GM18873 (cell line): Measurements from ENCODE around the gene TLR9.

Experiments
- ATAC-seq: cut with Tn5 transposase; IDR thresholded peaks from one replicate; pipeline ENCODE4 v1.9.1; 2021; ENCODE audit warnings: mild to moderate bottlenecking, moderate library complexity, moderate number of reproducible peaks; ENCODE audit not compliant: unreplicated experiment, low FRiP score

The TLR9 gene

GRCh38 chr3:52176180-52176752 lies 49.2 kb downstream of the TLR9 start:
- no peak for ATAC-seq

- no peak for ATAC-seq
Observed at GRCh38 chr3:52175416-52176179, 49.8 kb downstream of the TLR9 start.

- no peak for ATAC-seq
Observed at GRCh38 chr3:52174896-52175295, 50.5 kb downstream of the TLR9 start.

GRCh38 chr3:52173101-52173500 lies 52.3 kb downstream of the TLR9 start:
- no peak for ATAC-seq

DNA sequence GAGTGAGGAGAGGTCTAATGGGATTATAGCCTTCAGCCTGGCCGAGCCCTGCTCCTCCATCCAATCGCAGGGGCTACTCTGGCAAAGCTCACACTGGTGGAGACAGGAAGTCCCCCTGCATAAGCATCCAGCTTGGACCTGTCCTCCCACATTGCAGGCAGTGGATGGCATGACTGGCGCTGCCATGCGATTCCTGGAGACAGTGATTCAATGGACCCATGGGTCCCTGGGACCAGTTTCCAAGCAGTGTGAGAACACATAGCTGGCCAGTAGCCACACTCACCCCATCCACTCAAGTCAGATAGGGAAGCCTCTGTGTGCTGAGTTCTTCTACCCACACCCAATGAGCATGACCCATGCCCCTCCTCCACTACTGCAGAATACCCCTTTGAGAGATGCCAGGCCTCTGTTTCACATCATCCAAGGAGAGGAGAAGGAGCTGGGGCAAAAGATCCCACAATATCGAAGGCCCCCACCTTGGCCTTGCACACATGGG lies 53.1 kb downstream of the TLR9 start:
- no peak for ATAC-seq

DNA sequence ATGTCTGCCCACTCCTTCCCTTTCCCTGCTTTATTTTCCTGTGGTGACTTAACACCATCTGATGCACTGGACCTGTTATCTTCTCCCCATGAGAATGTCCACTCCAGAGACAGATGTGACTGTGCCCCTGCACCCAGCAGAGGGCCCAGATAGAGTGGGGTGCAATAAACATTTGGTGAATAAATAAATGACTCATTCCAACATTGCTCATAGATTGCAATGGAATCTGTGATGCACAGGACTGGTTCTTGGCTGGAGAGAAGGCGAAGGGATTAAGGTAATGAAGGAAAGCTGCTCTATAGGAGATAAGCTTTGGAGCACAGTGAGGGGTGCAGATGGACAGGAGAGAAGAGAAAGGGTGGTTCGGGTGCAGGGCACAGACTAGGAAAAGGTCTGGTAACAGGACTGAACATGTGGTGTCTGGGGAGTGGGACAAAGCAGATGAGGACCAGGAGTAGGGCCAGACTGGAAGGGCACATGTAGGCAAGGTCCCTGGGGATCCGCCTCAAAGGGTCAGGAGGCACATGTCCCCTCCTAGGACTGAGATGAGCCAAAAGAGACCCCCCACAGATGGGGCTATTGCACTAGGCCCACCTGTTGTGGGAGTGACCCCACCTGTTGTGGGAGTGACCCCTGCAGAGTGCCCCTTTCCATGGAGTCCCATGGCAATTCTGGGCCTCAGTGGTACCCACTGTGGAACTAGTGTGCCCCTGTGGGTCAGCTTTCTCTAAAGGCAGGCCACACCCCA lies 53.8 kb downstream of the TLR9 start:
- no peak for ATAC-seq
